HG03432 (cell line): Measurements from ENCODE around the gene AQP5.

Experiments
- ATAC-seq: cut with Tn5 transposase; IDR thresholded peaks from one replicate; pipeline ENCODE4 v1.9.1; 2021; ENCODE audit warnings: mild to moderate bottlenecking, moderate library complexity; ENCODE audit not compliant: unreplicated experiment

AQP5 gene

GRCh38 chr12:49961111-49961922, at the start of gene AQP5:
Gene AQP5 (plus strand): TSS chr12:49961872. CDS start chr12:49962018, 146 bp downstream.
- ATAC-seq: no peak

DNA sequence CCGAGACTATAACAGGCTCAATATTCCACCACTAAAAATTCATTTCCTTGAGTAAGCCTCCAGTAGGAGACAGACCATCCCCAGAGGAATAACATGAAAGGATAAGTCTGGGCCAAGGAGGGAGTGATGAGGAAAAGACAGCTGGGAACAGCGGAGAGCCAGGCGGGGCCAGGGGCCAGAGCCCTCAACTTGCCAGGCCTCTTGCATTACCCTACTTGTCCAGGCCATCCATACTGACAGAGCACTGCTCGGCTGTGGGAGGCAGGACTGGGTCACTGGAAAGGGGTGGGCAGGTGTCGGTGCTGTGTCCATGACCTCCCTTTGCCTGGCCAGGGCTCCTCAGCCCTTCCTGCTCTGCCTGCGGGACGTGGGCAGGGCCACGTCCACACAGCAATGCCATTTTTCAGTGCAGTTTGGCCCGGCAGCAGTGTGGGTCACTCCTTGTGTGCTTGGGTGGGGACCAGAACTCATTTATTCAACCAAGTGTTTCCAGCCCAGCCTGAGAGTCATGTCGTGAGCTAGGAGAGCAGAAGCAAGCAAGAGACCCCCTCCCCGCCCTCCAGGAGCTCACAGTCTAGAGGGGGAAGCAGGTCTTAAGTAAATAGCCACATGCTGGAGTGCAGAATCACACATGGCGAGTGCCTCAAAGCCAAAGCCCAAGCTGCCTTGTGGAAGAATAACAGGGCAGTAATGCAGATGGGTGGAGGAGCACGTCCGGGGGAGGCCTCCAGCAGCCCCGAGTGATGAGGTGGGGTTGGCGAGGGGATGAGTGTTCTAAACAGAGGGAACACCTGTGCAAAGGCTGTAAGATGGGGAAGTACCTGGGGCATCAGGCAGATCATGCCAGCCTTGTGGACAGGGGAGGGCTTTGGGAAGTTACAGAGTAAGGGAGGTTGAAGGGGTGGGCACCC, 49.1 kb upstream of the AQP5 start:
- no peak for ATAC-seq

GRCh38 chr12:49916129-49916919, 45.3 kb upstream of the AQP5 start:
- no peak for ATAC-seq

DNA sequence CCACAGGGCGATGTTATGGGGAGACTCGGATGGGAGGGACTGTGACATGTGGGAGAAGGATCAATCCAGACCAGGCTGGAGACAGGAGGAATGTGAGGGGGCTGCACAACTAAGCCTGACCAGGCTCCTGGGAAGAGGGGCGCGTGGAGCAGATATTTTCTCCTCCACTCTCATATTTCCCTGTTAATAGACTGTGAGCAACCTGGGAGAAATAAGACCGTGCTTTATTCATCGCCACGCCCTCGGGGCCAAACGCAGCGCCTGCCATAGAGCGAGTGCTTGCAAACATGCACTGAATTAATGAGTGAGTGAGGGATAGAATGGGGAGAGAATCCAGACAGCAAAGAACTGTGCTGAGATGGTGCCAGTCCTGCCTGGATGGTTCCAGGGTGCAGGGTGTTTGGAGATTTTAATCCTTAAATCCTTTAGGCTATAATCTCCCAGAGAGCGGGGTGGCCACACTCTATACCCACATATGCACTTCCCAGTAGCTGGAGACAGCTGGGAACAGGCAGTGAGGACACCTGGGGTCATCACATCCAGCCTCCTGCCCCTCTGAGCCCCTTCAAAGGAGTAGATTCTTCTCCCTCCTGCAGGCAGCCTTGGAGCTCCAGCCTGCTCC, 44.4 kb upstream of the AQP5 start:
- no peak for ATAC-seq

GRCh38 chr12:49917788-49918173, 43.9 kb upstream of the AQP5 start:
- ATAC-seq: no peak

DNA sequence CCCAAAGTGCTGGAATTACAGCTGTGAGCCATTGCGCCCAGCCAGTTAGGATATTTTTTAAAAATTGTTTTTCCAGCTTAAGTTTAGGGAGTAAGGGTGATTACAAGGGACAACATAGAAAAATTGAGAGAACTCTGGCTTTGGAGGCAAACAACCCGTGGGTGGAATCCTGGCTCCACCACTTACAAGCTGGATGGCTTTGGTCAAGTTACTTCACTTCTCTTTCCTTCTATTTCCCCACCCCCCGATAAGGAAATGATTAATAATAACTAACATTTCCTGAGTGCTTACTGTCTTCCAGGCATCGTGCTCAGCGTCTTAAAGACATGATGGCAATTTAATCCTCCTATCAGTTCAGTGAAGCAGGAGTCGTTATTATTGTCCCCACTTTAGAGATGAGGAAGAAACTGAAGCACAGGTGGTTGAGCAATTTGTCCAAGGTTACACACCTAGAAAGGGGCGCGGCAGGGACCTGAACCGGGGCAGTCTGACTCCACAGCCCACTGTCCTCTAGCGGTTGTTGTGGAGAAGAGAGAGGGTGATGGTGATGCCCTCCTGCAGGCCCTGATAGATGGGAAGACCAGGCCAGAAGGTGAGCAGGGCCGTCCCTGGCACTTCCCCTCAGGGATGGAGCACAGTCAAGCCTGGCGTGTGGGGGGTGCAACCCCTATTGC, 41.3 kb upstream of the AQP5 start:
- ATAC-seq: no peak

- no peak for ATAC-seq
These were observed 40.8 kb upstream of the AQP5 start for GRCh38 chr12:49920915-49921286.

DNA sequence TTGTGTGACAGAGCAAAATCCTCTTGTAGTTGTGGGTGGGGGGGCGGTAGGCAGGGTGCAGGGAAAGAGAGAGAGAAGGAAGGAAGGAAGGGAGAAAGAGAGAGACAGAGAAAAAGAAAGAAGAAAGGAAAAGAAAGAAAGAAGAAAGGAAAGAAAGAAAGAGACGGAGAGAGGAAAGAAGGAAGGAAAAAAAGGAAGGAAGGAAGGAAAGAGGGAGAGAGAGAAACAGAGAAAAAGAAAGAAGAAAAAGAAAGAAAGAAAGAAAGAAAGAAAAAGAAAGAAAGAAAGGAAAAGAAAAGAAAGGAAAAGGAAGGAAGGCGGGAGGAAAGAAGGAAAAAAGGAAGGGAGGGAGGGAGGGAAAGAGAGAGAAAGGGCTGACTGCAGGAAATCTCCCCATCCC, 40.4 kb upstream of the AQP5 start:
- no peak for ATAC-seq

GRCh38 chr12:49921936-49922335, 39.7 kb upstream of the AQP5 start:
- no peak for ATAC-seq

- no peak for ATAC-seq
These were observed 39.2 kb upstream of the AQP5 start for GRCh38 chr12:49922349-49923034.

DNA sequence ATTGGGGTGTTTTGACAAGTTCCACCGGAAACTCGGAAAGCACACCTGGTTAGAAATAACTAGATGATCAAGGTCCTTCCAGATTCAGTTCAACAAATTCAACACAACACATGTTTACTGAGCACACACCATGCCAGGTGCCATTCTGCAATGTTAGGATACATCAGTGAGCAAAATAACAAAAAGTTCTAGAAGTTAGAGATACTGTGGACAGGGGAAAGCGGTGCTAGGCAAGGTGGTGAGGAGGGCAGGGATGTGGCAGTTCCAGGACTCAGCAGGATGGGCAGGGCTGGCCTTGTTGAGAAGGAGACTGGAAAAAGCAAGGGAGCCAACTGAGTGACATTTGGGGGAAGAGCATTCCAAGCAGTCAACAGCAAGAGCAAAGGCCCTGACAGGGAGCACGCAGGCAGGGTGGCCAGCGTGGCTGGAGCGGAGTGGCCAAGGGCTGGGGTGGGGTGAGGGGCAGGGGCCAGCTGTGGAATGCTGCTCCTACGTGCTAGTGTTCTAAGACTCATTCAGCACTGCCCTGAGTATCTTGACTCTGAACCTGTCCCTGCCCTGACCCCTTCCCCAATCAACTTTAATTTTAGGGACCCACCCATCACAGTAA, 38.5 kb upstream of the AQP5 start:
- ATAC-seq: no peak

- ATAC-seq: no peak
These were observed 37.7 kb upstream of the AQP5 start for GRCh38 chr12:49923880-49924556.

DNA sequence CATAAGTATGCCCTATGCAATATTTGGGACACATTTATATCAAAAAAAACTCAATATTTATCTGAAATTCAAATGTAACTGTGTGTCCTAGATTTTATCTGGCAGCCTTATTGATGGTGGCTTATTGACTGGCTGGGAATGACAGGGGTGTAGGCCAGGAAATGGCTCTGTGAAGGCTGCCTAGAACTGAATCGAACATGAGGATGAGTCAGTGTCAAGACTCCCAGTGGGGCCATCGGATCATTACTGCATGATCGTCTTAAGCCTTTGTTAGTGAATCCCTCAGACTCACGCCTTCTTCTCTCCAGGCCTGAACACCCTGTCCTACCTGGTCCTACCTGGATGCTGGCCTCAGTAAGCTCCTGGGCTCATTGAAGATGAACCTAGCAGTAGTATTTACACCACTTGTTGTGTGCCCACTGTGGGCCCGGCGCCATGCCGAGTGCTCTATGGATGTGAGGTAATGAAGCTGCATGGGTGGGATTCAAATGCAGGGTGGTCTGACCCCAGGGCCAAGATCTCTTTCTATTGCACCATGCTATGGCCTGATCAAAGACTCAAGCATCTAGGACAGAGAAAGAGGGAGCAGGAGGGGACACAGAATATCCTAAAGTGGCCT, 36.9 kb upstream of the AQP5 start:
- ATAC-seq: no peak

DNA sequence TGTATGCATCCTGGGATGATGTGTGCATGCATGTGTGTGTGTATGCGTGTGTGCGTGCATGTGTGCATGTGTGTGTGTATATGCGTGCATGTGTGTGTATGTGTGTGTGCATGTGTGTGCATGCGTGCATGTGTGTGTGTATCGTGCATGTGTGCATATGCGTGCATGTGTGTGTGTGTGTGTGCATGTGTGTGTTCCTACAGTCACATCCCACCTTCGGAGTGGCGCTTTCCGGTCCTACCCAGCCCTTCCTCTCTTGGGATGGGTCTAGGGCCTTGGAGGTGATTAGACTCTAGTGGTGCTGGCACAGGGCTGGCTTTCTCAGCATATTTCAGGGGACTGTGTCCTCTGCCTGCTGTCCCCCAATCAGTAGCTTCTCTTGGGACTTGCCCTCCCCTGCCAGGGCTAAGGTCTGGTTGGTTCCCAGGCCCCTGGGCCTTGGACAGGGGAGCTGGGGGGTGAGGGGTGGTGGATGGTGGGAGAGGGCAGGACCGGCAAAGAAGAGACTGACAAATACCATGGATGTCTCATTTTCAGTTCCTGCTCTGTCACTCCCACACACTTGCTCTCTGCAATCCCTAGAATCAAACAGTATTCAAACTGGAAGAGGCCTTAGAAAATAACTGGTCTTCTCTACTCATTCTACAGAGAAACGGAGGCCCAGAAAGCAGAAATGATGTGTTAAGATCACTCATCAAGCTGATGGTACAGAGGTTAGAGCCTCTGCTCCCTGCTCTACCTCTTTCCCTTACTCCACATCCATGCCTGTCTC, 36.1 kb upstream of the AQP5 start:
- ATAC-seq: no peak

DNA sequence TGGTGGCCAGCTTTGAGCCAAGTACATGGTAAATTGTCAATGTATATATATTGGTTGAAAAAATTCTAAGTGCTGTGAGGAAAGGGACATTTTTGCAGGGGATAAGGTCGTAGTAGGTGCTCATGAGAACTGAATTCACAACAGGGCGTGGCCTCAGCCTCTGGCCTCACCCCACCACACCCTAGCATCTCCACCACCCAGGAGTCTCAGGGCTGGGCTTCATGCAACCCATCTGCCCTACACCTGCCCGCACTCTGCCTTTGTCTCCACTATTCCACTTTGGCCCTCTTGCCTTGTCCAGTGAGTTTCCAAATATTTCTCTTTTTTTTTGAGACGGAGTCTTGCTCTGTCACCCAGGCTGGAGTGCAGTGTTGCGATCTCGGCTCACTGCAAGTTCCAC, 33.2 kb upstream of the AQP5 start:
- ATAC-seq: no peak

DNA sequence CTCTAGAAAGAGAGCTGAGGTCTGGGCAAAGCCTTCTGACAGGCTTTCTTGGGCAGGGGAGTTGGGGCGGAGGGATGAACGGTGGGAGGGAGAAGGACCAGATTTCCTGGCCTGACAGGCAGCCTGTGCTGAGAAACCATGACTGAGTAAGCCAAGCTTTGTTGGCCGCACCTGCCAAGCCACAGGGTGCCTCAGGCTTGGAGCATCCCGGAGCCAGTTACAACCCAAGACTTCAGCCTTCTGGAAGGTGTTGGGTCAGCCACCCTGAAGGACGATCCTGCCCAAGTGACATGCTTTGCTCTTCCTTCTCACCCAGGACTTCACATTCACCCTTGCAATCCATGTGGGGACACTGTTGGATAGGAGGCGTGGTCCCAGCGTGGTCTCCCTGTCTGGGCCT, 32.1 kb upstream of the AQP5 start:
- no peak for ATAC-seq

- no peak for ATAC-seq
These were observed 31.0 kb upstream of the AQP5 start for GRCh38 chr12:49930515-49931288.
